ENCODE measurements around the gene KDM2A.
"Not testable (repeated sequence)": the region's sequence is repeated elsewhere in the genome, so short reads cannot be mapped to it uniquely, and the experiment has no call there.

KDM2A gene

GRCh38 chr11:67163006-67163405 is 43.9 kb downstream of the KDM2A start:
- no peak for TF ChIP-seq CTCF (IDR thresholded peaks at IDR 0.05; ENCODE audit: borderline replicate concordance, control extremely low read depth, extremely low read depth, insufficient read depth, missing control alignments)
- in situ Hi-C loops (cut with MboI; ENCODE audit: low sequenced_read_pairs, unreplicated experiment) = no loop called here

DNA sequence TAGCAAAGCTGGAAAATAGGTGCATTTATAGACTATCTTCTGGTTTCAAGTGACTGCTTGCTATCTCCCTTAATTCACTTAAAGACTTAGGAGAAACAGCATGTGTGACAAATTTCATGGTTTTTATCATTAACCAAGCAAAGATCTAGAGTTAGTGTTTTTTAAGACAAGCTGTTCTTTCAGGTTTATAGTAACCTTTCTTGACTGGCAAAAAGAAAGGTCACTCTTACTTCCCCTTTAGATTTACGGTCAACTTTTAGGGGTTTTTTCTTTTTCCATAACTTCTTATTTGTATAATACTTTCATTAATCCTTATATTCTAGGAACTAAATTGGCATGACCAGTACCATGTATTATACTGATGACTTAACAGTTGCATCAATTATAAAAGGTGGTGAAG is 46.6 kb downstream of the KDM2A start:
- in situ Hi-C loops (cut with MboI; ENCODE audit: low sequenced_read_pairs, unreplicated experiment) = no loop called here
- no peak for TF ChIP-seq CTCF (IDR thresholded peaks at IDR 0.05; ENCODE audit: borderline replicate concordance, control extremely low read depth, extremely low read depth, insufficient read depth, missing control alignments)
- DNase-seq (ENCODE audit: low spot score) = peak; percentile 33

More at GRCh38 chr11:67163006-67163405, 43.9 kb downstream of the KDM2A start:
- DNase-seq (ENCODE audit: low spot score) = no peak

- in situ Hi-C loops (cut with MboI; ENCODE audit: low sequenced_read_pairs, unreplicated experiment) = no loop called here
- TF ChIP-seq CTCF (IDR thresholded peaks at IDR 0.05; ENCODE audit: borderline replicate concordance, control extremely low read depth, extremely low read depth, insufficient read depth, missing control alignments) = no peak
- no peak for DNase-seq (ENCODE audit: low spot score)
Observed at GRCh38 chr11:67167091-67167490, 48.0 kb downstream of the KDM2A start.

- in situ Hi-C loops (cut with MboI; ENCODE audit: low sequenced_read_pairs, unreplicated experiment) = no loop called here
- TF ChIP-seq CTCF (IDR thresholded peaks at IDR 0.05; ENCODE audit: borderline replicate concordance, control extremely low read depth, extremely low read depth, insufficient read depth, missing control alignments) = no peak
- no peak for DNase-seq (ENCODE audit: low spot score)
Observed at GRCh38 chr11:67167719-67168118, 48.7 kb downstream of the KDM2A start.

GRCh38 chr11:67168911-67169310 is 49.8 kb downstream of the KDM2A start:
- in situ Hi-C loops (cut with MboI; ENCODE audit: low sequenced_read_pairs, unreplicated experiment); DNase-seq (ENCODE audit: low spot score): not testable (repeated sequence)

GRCh38 chr11:67174311-67174710 is 55.2 kb downstream of the KDM2A start:
- no peak for TF ChIP-seq CTCF (IDR thresholded peaks at IDR 0.05; ENCODE audit: borderline replicate concordance, control extremely low read depth, extremely low read depth, insufficient read depth, missing control alignments)
- DNase-seq (ENCODE audit: low spot score) = no peak
- in situ Hi-C loops (cut with MboI; ENCODE audit: low sequenced_read_pairs, unreplicated experiment) = loop anchor here (10.0 kb wide), 1 partner anchor 90 kb away; no protein-coding TSS in a partner anchor

DNA sequence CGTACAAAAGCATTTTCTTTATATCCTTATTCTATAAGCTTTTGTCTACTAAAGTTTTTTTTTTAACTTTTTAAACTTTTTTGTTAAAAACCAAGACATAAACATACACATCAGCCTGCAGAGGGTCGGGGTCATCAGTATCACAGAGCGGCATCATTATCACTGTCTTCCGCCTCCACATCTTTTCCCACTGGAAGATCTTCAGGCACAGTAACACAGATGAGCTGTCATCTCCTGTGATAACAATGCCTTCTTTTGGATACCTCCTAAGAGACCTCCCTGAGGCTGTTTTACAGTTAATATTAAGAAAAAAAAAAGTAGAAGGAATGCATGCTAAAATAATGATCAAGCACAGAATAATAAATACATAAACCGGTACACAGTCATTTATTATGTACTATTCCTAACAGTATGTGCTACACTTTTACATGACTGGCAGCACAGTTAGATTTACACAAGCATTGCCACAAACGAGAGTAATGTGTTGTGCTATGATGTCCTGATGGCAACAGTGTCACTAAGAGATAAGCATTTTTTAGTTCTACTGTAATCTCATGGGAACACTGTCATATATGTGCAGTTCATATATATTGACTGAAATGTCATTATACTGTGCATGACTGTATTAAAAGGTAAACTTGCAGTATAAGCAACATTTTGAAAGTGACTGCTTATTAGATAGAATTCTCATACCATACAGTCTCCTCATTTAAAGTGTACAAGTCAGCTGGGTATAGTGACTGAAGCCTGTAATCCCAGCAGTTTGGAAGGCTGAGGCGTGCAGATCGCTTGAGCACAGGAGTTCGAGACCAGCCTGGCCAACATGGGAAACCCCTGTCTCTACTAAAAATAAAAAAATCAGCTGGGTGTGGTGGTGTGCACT is 58.6 kb downstream of the KDM2A start:
- in situ Hi-C loops (cut with MboI; ENCODE audit: low sequenced_read_pairs, unreplicated experiment) = loop anchor here (10.0 kb wide), 1 partner anchor 93 kb away; no protein-coding TSS in a partner anchor
- no peak for TF ChIP-seq CTCF (IDR thresholded peaks at IDR 0.05; ENCODE audit: borderline replicate concordance, control extremely low read depth, extremely low read depth, insufficient read depth, missing control alignments)
- DNase-seq (ENCODE audit: low spot score) = no peak
